HG03575 (cell line): ENCODE results near the gene ZDHHC14.
"Not testable (repeated sequence)": the region's sequence is repeated elsewhere in the genome, so short reads cannot be mapped to it uniquely, and the experiment has no call there.

Source experiments
- ATAC-seq: cut with Tn5 transposase; IDR thresholded peaks from one replicate; pipeline ENCODE4 v1.9.1; 2021; ENCODE audit not compliant: unreplicated experiment, insufficient number of reproducible peaks, low FRiP score; ENCODE audit errors: extremely low read depth

Gene ZDHHC14

DNA sequence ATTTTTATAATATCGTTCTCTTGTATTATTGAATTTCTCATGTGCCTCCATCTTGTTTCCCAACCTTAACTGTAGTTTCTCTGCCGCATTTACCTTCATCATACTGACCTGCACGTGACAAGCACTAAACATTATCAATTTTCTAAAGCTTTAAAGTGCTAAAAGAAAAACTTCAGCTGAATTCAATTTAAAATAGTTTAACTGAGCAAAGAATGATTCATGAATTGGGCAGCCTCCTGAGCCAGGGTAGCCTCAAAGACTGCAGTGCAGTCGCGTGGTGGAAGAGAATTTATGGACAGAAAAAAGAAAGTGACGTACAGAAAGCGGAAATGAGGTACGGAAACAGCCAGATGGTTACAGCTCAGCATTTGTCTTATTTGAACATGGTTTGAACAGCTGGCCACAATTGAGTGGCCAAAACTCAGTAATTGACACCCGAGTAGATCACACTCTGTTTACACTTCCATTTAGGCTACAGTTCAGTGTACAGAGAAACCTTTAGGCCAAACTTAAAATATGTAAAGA, 4.2 kb upstream of the ZDHHC14 start:
- ATAC-seq: no peak

- ATAC-seq: peak; percentile 49
Observed at GRCh38 chr6:157379656-157380457, 1.1 kb upstream of the ZDHHC14 start.

DNA sequence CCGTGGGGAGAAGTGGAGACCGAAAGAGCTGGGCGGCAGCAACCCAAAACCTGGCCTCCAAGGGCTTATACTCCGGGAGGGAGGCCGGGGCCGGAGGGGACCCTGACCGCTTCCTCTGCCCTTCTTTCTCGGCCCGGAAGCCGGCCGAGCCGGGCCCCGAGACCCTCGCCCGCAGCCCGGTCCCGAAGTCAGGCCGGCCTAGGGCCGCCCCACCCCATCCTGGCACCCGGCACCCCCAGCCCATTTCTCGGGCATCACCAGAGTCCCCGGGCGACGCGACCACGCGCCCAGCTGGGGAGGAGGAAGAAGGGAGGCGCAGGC, 572 bp upstream of the ZDHHC14 start:
- ATAC-seq: no peak

DNA sequence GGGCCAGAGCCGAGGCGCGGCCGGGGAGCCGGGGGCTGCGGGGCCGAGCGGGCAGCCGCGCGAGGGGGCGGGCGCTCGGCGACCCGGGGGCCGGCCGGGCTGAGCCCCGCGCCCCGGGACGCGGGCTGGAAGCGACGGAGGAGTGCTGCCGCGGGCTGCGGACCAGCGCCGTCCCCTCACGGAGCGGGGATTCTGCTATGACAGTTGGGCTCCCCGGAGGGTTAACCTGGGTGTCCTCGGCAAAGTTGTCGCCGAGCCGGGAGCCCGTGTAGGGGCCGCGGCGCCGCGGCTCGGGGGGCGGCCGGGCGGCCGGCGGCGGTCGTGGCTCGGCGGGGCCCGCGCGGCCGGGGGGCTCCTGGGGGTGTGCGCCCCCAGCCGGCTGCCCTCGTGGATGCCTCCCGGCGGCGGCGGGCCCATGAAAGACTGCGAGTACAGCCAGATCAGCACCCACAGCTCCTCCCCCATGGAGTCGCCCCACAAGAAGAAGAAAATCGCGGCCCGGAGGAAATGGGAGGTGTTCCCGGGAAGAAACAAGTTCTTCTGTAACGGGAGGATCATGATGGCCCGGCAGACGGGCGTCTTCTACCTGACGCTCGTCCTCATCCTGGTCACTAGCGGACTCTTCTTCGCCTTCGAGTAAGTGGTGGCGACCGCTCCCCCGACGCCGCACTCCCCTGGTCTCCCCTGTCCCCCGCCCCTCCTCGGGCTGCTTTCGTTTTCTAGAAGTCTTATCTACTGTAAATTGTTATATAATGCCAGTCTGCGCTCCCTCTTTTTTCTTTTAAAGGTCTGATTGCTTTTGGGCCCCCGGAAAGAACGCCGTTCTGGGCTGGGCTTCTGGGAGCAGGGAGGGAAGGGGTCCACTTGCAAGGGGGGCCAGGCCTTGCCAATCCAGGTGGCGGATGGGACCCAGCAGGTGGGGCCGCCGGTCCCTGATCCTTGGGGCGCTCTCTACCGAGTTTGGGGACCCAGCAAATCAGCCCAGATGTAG, 936 bp downstream of the ZDHHC14 start:
- no peak for ATAC-seq

GRCh38 chr6:157382821-157383220, 1.8 kb downstream of the ZDHHC14 start:
- ATAC-seq: no peak

- no peak for ATAC-seq
Observed at GRCh38 chr6:157383471-157383870, 2.5 kb downstream of the ZDHHC14 start.

DNA sequence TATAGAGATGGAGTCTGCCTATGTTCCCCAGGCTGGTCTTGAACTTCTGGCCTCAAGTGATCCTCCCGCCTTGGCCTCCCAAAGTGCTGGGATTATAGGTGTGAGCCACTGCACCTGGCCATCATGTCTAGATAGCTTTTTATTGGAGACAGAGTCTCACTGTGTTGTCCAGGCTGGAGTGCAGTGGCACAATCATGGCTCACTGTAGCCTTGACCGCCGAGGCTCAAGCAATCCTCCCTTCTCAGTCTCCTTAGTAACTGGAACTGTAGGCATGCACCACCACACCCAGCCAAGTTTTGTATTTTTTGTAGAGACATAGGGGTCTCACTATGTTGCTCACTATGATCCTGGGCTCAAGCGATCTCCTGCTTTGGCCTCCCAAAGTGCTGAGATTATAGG, 4.0 kb downstream of the ZDHHC14 start:
- ATAC-seq: not testable (repeated sequence)

DNA sequence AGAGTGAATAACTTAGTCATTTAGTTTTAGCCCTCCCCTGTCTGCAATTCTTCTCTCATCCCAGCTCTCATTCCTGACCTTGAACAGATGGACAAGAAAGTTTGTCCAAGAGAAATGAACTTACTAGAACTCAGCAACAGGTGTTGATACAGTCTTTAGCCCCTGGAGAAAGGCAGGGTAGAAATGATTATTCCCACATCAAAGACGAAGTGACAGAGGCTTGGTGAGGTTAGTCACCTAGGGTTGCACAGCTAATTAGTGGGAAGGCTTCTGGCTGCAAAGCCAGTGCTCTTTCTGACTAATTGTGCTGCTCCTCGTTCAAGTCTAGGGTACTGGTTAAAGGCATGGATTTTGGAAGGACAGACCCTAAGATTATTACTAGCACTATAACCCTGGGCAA, 4.5 kb downstream of the ZDHHC14 start:
- ATAC-seq: no peak

DNA sequence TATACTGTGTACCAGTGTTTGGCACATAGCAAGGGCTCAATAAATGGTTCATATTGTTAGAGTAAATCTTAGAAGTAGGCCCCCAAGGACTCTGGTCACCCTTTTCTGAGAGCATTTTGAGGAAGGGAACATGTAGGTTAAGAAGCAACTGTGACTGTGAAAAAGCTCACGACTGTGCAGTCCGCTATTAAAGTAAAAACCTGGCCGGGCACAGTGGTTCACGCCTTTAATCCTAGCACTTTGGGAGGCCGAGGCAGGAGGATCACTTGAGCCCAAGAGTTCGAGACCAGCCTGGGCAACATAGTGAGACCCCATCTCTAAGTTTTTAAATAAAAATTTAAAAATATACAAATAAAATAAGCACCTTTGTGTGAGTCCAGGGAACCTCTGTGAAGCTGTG, 5.0 kb downstream of the ZDHHC14 start:
- ATAC-seq: no peak

GRCh38 chr6:157386454-157386853, 5.5 kb downstream of the ZDHHC14 start:
- ATAC-seq: no peak

DNA sequence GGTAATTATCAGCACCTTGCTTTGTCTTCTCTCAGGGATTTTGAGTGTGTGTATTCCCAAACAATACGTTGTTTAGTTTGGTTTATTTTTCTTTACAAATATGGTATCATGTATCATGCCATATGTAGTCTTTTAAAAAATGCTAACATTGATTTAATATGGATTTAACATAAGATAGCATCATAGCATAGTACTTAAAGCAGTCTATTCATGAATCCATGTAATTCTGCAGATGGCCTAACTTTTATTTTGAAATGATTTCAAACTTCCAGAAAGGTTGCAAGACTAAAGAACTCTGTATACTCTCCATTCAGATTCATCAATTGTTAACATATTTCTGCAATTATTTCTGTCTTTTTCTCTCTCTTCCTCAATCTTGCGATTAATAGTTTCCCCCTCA, 7.9 kb downstream of the ZDHHC14 start:
- no peak for ATAC-seq

DNA sequence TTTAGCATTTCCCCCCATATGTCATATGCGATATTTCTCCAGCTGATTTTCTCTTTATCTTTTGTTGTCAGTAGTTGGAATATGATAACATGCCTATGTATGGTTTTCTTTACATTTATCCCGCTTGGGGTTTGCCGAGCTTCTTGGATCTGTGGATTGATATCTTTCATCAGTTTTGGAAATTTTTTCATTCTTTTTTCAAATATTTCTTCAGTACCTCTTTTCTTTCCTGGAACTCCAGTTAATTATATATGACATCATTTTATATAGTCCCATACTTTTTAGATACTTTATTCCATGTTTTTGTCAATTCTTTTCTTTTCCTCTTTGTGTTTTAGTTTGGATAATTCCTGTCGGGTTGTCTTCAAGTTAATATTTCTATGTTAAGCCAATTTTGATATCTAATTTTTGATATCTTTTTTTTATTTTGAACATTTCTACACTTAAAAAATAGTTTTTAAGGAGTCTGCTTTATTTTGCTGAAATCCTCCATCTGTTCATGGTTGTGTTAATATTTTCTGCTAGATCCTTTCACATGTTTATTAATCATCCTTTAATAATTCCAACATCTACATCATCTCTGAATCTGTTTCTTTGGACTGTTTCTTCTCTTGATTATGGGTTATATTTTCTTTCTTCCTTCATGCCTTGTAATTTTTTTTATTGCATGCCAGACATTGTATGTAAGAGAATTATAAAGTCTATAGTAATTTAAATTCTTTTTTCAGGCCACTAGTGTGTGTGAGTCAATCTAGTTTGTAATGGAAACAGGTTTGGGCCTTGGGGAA, 9.5 kb downstream of the ZDHHC14 start:
- no peak for ATAC-seq

GRCh38 chr6:157392927-157393668, 12.1 kb downstream of the ZDHHC14 start:
- no peak for ATAC-seq

DNA sequence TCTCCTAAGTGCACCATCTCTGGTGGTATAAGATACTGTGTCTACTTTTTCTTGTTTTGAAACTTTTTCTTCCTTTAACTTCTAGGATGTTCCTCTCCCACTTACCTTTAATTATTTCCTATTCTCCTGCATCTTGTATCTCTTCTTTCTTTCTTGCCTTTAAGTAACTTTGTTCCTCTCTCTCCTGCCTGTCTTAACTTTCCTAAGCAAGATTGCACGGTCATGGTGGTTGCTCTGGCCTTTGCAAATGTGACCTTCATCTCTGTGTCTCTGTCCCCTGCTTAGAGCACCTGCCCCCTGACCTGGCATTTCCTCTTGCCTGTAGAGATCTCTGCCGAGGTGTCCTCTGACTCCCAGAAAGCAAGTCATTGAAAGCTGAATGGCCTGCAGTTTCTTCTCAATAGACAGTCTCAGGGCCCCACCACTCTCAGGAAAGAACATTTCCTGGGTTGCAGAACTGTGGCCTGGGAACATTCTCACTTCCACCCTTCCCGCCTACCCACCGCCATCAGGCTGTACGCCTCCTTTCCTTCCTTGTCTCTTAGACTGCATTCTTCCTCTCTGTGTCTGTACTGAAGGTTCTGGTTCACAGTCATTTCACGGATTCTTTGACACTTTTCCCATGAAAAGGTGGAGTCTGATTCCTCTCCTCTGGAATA, 12.8 kb downstream of the ZDHHC14 start:
- no peak for ATAC-seq

DNA sequence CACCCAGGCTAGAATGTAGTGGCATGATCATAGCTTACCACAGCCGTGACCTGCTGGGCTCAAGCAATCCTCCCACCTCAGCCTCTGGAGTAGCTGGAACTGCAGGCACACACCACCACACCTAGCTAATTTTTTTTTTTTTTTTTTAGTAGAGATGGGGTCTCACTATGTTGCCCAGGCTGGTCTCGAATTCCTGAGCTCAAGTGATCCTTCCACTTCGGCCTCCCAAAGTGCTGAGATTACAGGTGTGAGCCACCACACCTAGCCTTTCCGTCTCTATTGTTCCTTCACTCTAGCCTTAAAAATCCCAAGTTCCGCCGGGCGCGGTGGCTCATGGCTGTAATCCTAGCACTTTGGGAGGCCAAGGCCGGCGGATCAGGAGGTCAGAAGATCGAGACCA, 14.2 kb downstream of the ZDHHC14 start:
- ATAC-seq: not testable (repeated sequence)

DNA sequence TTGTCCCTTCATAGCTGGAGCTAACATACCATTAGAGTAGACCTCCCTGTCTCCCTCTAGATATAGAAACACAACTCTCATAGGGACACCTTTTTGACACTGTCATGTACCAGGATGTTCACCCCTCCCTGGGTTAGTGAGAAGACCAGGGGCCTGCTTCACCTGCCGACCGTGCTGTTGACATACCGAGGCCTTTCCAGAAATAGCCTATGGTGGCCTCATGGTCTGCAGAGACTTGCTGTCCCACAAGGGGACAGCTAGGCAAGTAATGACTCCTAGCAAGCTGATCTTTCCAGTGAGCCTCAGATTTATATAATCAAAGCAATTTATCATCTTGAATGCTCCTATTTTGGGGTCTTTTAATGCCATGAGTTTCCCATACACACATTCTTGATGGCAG, 15.0 kb downstream of the ZDHHC14 start:
- ATAC-seq: no peak

DNA sequence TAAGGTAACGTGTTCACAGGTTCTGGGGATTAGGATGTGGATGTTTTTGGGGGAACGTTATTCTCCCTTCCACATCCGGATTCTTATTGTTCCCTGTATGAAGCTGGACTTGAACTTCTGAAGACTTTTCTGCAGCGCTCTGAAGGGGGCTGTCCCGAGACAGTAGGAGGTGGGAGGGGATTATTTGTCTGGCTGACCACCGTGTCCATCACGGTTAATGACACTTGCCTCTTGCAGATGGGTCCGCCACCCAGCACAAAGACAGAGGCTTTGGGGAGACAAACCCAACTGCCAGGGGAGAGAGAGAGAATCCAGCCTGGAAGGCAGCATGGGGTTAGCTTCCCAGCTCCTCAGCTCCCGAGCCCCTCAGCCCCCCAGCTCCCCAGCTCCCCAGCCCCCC, 16.7 kb downstream of the ZDHHC14 start:
- no peak for ATAC-seq

DNA sequence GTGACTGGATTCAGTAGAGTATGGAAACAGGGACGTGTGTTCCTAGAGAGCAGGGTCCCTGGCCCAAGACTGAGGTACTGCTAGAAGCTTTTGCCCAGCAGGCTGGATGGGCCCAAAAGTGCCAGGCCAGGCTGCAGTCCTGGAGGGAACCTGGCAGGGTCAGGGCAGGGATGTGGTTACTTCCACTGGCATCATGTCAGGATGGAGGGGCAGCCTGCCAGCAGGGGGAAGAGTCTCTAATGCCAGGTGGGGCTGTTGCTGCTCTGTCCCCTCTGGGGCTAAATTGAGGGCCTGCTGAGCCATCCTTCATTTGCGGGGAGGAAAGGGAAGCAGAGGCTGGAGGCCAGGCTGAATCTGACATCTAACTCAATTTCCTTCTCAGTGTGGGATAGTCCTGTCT, 17.2 kb downstream of the ZDHHC14 start:
- ATAC-seq: no peak
